ENCODE results near the gene SPECC1. TPM values are rescaled to one million over a fixed set of nuclear protein-coding genes. Genes with fewer than 3 reads are reported as not detected.

Gene SPECC1
- total and polyA plus RNA-seq, 2 of the 13 experiments (the other 11 are each of a cell fraction or from before 2014, with no cell fraction given): 2.3 to 6.9 TPM

DNA sequence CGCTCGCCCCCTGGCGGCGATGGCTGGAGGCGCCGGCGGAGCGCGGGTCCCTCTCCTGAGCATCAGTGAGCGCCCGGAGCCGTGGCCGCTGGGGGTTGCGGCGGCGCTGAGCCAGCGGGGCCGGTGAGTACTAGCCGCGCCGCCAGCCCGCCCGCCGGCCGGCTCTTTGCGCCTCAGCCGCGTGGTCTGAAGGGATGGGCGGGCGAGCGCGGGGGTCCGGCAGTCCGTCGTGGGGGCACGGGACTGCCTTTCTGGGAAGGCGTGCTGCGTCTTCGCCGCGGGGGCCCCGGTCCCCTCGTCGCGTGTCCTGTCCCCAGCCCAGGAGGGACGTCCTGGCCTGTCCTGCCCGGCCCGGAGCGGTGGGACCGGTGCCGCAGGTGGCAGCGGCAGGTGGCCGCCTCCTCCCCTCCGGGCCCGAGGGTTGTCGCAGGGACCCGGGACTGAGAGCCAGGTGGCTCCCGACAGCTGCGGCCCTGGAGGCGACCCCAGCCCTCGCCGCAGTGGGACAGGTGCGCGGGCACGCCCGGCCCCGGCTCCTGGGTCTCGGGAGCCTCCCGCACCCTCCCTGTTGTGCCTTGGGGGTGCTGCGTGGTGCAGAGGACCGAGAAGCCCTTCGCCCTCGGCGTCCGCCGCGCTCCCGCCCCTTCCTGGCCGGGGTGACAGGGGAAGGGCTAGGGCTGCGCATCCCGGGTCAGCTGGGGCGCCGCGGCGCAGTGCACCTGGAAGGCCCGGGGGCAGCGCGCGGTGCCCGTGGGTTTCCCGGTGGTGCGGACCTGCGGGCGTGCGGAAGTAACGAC lies at the start of gene SPECC1 (continued):
- TF ChIP-seq MXI1 (IDR thresholded peaks at IDR 0.05; ENCODE audit: borderline replicate concordance, low read depth, low read length) (no peak), SNAI1 (CRISPR knock-in tag; IDR thresholded peaks at IDR 0.05; ENCODE audit: borderline replicate concordance) (no peak), RNF2 (conservative IDR thresholded peaks at IDR 0.05; ENCODE audit: low read depth) (0 out of 2 replicates have a peak, but pooled peaks have one; percentile 25), ZNF776 (CRISPR knock-in tag; IDR thresholded peaks at IDR 0.05) (0 out of 2 replicates have a peak, but pooled peaks have one; percentile 64), ZNF496 (CRISPR knock-in tag; IDR thresholded peaks at IDR 0.05; ENCODE audit: insufficient replicate concordance) (no peak), YY1 (IDR thresholded peaks at IDR 0.05; ENCODE audit: insufficient read depth, insufficient replicate concordance, low read depth, low read length) (peak; percentile 0), FOXO1 (CRISPR knock-in tag; IDR thresholded peaks at IDR 0.05) (peak; percentile 9; the same call in 1 of the 2 replicates), CREM (IDR thresholded peaks at IDR 0.05) (no peak), CREM (CRISPR knock-in tag; IDR thresholded peaks at IDR 0.05) (no peak), ZNF547 (CRISPR knock-in tag; IDR thresholded peaks at IDR 0.05) (no peak), ASH2L (IDR thresholded peaks at IDR 0.05; ENCODE audit: insufficient read length, low read depth, low read length) (peak; percentile 17), MAZ (IDR thresholded peaks at IDR 0.05; ENCODE audit: borderline replicate concordance, low read depth, low read length) (no peak), MAZ (CRISPR knock-in tag; IDR thresholded peaks at IDR 0.05; ENCODE audit: low read depth) (peak; percentile 71; the same call in 1 of the 2 replicates), ZNF616 (CRISPR knock-in tag; IDR thresholded peaks at IDR 0.05; ENCODE audit: low read depth) (0 out of 2 replicates have a peak, but pooled peaks have one; percentile 40), ARNT (IDR thresholded peaks at IDR 0.05) (no peak), ZFYVE20 (CRISPR knock-in tag; IDR thresholded peaks at IDR 0.05; ENCODE audit: borderline replicate concordance, low read depth) (no peak), FLYWCH1 (CRISPR knock-in tag; IDR thresholded peaks at IDR 0.05) (no peak), SAFB2 (CRISPR knock-in tag; IDR thresholded peaks at IDR 0.05; ENCODE audit: borderline replicate concordance, low read depth) (no peak), HNRNPLL (IDR thresholded peaks at IDR 0.05; ENCODE audit: low read depth, low read length, poor library complexity, severe bottlenecking) (peak; percentile 29), ZZZ3 (CRISPR knock-in tag; IDR thresholded peaks at IDR 0.05; ENCODE audit: borderline replicate concordance) (no peak), HDAC1 (CRISPR knock-in tag; IDR thresholded peaks at IDR 0.05) (peak; percentile 51; the same call in 1 of the 2 replicates)
- TF ChIP-seq, protein P1, sequence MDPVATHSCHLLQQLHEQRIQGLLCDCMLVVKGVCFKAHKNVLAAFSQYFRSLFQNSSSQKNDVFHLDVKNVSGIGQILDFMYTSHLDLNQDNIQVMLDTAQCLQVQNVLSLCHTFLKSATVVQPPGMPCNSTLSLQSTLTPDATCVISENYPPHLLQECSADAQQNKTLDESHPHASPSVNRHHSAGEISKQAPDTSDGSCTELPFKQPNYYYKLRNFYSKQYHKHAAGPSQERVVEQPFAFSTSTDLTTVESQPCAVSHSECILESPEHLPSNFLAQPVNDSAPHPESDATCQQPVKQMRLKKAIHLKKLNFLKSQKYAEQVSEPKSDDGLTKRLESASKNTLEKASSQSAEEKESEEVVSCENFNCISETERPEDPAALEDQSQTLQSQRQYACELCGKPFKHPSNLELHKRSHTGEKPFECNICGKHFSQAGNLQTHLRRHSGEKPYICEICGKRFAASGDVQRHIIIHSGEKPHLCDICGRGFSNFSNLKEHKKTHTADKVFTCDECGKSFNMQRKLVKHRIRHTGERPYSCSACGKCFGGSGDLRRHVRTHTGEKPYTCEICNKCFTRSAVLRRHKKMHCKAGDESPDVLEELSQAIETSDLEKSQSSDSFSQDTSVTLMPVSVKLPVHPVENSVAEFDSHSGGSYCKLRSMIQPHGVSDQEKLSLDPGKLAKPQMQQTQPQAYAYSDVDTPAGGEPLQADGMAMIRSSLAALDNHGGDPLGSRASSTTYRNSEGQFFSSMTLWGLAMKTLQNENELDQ (CRISPR knock-in tag; IDR thresholded peaks at IDR 0.05; ENCODE audit: borderline replicate concordance): no peak
- TF ChIP-seq, protein P2, sequence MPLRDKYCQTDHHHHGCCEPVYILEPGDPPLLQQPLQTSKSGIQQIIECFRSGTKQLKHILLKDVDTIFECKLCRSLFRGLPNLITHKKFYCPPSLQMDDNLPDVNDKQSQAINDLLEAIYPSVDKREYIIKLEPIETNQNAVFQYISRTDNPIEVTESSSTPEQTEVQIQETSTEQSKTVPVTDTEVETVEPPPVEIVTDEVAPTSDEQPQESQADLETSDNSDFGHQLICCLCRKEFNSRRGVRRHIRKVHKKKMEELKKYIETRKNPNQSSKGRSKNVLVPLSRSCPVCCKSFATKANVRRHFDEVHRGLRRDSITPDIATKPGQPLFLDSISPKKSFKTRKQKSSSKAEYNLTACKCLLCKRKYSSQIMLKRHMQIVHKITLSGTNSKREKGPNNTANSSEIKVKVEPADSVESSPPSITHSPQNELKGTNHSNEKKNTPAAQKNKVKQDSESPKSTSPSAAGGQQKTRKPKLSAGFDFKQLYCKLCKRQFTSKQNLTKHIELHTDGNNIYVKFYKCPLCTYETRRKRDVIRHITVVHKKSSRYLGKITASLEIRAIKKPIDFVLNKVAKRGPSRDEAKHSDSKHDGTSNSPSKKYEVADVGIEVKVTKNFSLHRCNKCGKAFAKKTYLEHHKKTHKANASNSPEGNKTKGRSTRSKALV (CRISPR knock-in tag; IDR thresholded peaks at IDR 0.05): peak; percentile 88
- TF ChIP-seq, protein P3, sequence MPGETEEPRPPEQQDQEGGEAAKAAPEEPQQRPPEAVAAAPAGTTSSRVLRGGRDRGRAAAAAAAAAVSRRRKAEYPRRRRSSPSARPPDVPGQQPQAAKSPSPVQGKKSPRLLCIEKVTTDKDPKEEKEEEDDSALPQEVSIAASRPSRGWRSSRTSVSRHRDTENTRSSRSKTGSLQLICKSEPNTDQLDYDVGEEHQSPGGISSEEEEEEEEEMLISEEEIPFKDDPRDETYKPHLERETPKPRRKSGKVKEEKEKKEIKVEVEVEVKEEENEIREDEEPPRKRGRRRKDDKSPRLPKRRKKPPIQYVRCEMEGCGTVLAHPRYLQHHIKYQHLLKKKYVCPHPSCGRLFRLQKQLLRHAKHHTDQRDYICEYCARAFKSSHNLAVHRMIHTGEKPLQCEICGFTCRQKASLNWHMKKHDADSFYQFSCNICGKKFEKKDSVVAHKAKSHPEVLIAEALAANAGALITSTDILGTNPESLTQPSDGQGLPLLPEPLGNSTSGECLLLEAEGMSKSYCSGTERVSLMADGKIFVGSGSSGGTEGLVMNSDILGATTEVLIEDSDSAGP (CRISPR knock-in tag; IDR thresholded peaks at IDR 0.05; ENCODE audit: borderline replicate concordance): peak; percentile 19; the same call in 1 of the 2 replicates
